Sciatic nerve (tissue), 2 donors: ENCODE measurements around the gene BCL2L1. TPM values are rescaled to one million over a fixed set of nuclear protein-coding genes. Genes with fewer than 3 reads are reported as not detected.
"Not testable (repeated sequence)": the region's sequence is repeated elsewhere in the genome, so short reads cannot be mapped to it uniquely, and the experiment has no call there.

Source experiments
- ATAC-seq: fragments of 200-7000 bp; cut with Tn5 transposase; one replicate; pipeline ENCODE4 v1.9.1; 2020; ENCODE audit warnings: mild to moderate bottlenecking, moderate library complexity
- DNase-seq: peaks from one replicate; pipeline ENCODE4 v3.0.0-alpha.2; 2020; ENCODE audit warnings: low spot score
- intact Hi-C: fragments of 100-400 bp; cut with DNase I; formaldehyde crosslinking; loops from one replicate; pipeline ENCODE4 v1.14.2; 2022
- total RNA-seq: library from RNA; stranded (reverse); fragmentation: NEBNext Ultra II Directional; extraction: Animal tissue kit (Norgen Biotek cat#: 25700); gene quantifications from one replicate; pipeline ENCODE4 v1.2.1, GENCODE V29; 2021
- donor health status: DM: no; HTN: no; CAD: no.
- donor health status: DM: no; HTN: no; CAD: no.

The BCL2L1 gene
- total RNA-seq, 1 donor from 2014 or later: 112 TPM

DNA sequence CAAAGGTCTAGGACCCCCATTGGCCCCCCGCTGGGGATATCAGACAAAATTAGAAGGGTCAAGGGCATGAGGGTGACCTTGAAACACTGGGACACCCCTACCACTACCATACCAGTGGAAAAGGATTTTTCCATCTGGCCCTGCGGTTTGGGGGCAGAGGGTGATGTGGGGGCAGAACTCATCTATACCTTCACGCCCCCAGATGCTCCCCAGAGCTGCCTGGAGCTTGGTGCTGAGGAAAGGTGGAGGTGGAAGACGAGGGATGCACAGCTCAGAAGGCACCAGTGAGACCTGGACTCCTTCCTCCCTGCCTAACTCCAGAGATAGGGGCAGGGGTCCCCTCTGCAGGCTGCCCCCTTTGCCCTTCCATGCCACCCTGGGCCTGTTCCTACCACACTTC, 83.9 kb downstream of the BCL2L1 start:
- intact Hi-C loops: no loop called here
- DNase-seq (no peak), ATAC-seq (no peak)

DNA sequence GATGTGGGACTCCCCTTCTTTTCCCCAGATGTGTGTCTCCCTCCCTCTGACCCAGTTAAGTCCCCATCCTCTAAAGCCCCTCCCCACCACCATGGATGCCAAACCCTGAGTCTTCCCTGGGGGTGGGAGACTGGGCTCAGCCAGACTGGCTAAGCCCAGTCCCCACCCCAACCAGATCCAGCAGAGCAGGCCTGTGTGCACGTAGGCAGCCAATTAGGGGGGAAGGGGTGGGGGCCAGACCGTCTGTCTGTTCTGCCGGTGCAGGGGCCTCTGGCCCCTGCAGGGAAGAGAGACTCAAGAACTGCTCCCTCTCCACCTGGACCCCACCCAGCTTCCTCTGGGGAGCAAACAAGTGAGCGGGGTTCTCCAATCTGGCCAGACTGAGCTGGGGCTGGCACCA, 84.4 kb downstream of the BCL2L1 start:
- DNase-seq: no peak
- no peak for ATAC-seq
- intact Hi-C loops: no loop called here

DNA sequence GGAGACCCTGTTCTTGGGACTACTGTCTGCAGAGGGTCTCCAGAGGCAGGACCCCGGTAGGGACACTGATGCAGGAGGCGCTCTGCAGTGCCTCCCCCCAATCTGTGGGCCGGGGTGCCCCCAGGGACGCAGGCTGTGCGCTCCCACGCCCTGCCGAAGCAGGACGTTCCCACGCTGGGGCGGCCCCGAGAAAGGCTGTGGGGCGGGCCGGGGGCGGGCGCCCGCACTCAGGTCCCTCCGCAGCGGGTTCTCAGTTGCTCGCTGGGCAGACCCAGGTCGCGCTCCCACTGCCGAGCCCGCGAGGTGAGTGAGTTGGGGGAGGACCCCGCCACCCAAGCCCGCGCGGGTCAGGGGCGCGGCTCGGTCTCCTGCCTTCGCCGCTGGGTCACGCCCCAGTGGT, 85.0 kb downstream of the BCL2L1 start, which contains the start of gene COX4I2:
TSS of gene COX4I2 (plus strand) at position 253 of the 400 bp plus-strand sequence. CDS start 1,106 bp downstream, outside the sequence.
- ATAC-seq (peak; percentile 40), DNase-seq (no peak)
- intact Hi-C loops: no loop called here

DNA sequence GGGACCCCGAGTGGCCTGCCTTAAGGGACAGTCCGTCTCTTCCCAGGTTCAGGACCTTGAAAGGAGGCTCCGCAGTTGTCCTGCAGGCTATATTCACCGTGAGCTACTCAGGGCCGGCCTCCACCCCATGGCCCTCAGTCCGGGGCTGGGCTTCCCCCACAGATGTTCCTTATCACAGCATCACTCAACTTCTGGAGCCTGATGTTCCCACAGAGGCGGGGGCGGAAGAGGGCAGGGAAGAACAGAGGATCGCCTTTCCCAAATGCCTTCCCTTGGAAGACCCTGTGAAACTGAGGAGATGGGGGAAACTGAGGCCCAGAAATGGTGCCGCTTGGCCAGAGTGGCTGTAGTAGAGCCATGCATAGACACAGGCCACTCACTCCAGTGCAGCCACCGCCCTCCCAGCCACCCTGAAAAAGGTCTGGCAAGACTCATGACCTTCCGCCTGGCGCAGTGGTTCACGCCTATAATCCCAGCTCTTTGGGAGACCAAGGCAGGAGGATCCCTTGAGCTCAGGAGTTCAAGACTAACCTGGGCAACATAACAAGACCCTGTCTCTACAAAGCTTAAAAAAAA, 89.2 kb downstream of the BCL2L1 start:
- DNase-seq (no peak), ATAC-seq (no peak)
- intact Hi-C loops: no loop called here

DNA sequence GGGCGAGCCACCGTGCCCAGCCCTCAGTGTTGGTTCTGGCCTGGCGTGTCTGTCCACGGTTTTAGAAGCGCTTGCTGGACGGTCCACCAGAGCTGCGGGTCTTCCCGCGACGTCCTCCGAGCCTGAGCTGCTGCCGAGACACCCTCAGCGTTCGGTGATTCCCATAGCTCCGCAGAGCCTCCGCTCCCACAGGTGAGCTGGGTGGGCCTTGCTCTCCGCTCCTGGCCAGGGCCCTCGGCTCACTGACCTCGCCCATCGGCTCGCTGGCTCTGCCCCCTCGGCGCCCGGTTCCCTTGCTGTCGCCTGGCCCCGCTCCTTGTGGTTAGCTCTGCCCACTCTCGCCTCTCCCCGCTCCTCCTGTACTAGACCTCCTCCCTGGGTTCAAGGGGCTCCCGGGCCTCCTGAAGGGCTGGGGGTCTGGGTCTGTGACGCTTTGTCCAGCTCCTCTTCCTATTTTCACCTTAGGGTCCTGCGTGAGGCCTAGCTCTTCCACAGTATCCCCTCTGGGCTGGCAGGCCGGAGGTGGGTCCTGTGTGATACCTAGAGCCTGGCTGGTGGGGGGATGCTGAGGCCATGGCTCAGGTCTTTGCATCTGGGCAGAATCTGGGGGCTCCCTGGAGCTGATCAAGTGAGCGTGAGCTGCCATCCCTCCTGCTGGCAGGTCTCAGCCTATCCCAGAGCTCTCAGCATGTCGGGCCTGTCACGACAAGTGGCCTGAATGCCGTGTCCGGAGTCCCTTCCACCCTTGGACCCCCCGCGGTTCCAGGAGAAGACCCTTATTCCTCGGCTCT, 89.9 kb downstream of the BCL2L1 start:
- ATAC-seq: no peak
- intact Hi-C loops: no loop called here
- DNase-seq: no peak

DNA sequence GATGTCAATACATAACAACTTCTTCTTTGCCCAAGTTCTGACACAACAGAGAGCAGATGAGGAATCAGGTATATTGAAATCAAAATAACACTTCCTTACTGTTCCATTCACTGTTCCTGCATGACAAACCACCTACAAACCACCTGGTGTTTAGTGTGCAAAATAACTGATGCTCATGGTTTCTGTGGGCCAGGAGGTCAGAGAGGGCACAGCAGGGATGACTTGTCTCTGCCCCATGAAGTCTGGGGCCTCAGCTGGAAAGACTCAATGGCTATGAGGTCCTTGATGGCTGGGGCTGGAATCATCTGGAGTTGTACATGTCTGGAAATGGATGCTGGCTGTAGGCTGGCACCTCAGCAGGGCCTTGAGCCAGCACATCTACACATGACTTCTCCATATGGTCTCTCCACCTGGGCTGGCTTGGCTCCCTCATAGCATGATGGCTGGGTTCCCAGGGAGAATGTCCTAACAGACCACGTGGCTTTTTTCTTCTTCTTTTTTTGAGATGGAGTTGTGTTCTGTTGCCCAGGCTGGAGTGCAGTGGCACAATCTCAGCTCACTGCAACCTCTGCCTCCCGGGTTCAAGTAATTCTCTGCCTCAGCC, 92.4 kb downstream of the BCL2L1 start:
- intact Hi-C loops: no loop called here
- no peak for ATAC-seq

DNA sequence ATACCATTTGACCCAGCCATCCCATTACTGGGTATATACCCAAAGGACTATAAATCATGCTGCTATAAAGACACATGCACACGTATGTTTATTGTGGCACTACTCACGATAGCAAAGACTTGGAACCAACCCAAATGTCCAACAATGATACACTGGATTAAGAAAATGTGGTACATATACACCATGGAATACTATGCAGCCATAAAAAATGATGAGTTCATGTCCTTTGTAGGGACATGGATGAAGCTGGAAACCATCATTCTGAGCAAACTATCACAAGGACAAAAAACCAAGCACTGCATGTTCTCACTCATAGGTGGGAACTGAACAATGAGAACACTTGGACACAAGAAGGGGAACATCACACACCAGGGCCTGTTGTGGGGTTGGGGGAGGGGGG, 94.6 kb downstream of the BCL2L1 start:
- ATAC-seq, DNase-seq, intact Hi-C loops: not testable (repeated sequence)

More for the DNA sequence above, 92.4 kb downstream of the BCL2L1 start:
- no peak for DNase-seq

DNA sequence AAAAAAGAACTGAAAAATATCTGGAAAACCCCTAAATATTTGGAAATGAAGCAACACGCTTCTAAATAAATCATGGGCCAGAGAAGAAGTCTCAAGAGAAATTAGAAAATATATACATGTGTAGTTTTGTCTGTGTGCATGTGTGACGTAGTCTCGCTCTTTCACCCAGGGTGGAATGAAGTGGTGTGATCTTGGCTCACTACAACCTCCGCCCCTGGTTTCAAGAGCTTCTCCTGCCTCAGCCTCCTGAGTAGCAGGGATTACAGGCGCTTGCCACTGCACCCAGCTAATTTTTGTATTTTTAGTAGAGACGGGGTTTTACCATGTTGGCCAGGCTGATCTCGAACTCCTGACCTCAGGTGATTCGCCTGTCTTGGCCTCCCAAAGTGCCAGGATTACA, 96.1 kb downstream of the BCL2L1 start:
- ATAC-seq, DNase-seq, intact Hi-C loops: not testable (repeated sequence)

DNA sequence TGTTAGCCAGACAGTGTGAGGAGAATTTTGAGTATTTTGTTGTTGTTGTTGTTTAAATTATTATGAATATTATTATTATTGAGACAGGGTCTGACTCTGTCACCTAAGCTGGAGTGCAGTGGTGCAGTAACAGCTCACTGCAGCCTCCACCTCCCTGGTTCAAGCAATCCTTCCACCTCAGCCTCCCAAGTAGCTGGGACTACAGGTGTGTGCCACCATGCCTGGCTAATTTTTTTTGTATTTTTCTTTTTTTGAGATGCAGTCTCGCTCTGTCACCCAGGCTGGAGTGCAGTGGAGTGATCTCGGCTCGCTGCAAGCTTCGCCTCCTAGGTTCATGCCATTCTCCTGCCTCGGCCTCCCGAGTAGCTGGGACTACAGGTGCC, 99.6 kb downstream of the BCL2L1 start:
- DNase-seq, ATAC-seq, intact Hi-C loops: not testable (repeated sequence)

DNA sequence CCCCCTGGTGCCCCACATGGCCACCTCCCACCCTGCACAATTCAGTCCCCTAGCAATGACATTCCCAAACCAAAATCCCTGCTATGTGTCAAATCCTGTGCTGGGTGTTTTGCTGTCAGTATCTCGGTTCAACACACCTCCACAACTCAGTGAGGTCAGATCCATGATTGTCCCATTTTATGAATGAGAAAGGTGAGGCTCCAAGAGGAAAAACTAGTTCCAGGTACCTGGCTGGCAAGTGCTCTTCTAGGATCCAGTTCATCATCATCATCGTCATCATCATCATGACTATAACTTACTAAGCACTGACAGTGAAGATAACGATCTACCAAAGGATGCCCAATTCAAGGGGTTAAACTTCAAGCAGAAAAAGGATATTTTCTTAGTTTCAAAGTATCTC, 102.4 kb downstream of the BCL2L1 start:
- DNase-seq (no peak), ATAC-seq (no peak)
- intact Hi-C loops: no loop called here

DNA sequence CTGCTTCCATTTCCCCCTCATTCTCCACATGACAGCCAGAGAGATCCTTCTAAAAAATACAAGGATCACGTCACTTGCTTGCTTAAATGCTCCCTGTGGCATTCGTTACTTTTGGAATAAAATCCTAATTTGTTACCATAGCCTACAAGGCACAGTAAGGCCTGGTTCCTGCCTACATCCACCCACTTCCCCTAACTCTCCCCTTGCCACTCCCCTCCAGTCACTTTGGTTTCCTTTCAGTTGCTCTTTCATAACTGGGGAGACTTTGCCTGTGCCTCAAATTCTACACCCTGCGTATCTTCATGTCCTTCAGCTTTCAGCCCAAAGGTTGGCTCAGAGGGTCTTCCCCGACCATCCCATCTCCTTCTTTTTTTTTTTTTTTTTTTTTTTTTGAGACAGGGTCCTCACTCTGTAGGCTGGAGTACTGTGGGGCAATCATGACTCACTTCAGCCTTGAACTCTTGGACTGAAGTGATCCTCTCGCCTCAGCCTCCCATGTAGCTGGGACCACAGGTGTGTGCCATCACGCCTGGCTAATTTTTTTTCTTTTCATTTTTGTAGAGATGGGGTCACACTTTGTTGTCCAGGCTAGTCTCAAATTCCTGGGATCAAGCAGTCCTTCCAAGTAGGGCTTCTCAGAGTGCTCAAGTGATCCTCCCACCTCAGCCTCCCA, 105.1 kb downstream of the BCL2L1 start:
- intact Hi-C loops: no loop called here
- DNase-seq: no peak
- ATAC-seq: no peak

DNA sequence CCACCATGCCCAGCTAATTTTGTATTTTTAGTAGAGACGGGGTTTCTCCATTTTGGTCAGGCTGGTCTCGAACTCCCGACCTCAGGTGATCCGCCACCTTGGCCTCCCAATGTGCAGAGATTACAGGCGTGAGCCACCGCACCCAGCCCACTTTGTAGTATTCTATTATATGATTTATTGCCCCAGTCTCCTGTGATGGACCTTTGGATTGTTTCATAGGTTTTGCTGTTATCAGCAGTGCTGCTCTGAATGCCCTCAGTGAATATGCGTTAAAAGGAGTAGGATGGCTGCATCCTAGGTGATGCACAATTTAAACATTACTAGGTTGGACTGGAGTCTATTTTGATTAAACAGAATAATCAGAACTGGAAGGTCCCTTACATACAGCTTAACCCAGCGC, 107.3 kb downstream of the BCL2L1 start:
- intact Hi-C loops: no loop called here
- ATAC-seq (no peak), DNase-seq (no peak)

Other genes with a start within 250 kb of the BCL2L1 start
- 1.8 TPM for gene DEFB124, start 247.7 kb downstream of the BCL2L1 start, total RNA-seq
- 7.2 TPM for gene REM1, start 247.6 kb downstream of the BCL2L1 start, total RNA-seq
- 106 TPM for gene HM13, start 208.4 kb downstream of the BCL2L1 start, total RNA-seq
- gene ID1, start 117.6 kb downstream of the BCL2L1 start, total RNA-seq: 373 TPM
- gene COX4I2, start 85.0 kb downstream of the BCL2L1 start, total RNA-seq: 8.3 TPM
- gene TPX2, start 16.4 kb upstream of the BCL2L1 start, total RNA-seq: 0.71 TPM
- gene MYLK2, start 96.5 kb upstream of the BCL2L1 start, total RNA-seq: 0.27 TPM
- 25.0 TPM for gene FOXS1, start 122.7 kb upstream of the BCL2L1 start, total RNA-seq
- 49.5 TPM for gene DUSP15, start 147.7 kb upstream of the BCL2L1 start, total RNA-seq
- gene TTLL9, start 147.8 kb upstream of the BCL2L1 start, total RNA-seq: 7.1 TPM
- gene PDRG1, start 229.2 kb upstream of the BCL2L1 start, total RNA-seq: 18.5 TPM
- not detected for gene XKR7, start 245.3 kb upstream of the BCL2L1 start, total RNA-seq